GM13976 (cell line): ENCODE measurements around the gene PHACTR1.

ENCODE experiments used
- DNase-seq: peaks from one replicate; pipeline ENCODE4 v3.0.0; 2012; ENCODE audit warnings: low spot score
- in situ Hi-C: fragments of 300-500 bp; cut with MboI; formaldehyde crosslinking; loops from one replicate; pipeline ENCODE4 v1.12.0; 2022; ENCODE audit warnings: low sequenced_read_pairs, mixed read lengths, inconsistent platforms; ENCODE audit not compliant: unreplicated experiment
- TF ChIP-seq, protein P1 (sequence below): IDR thresholded peaks from 2 replicates; pipeline ENCODE4 v1.5.1; 2012; ENCODE audit warnings: borderline replicate concordance, mild to moderate bottlenecking; ENCODE audit not compliant: insufficient read depth; ENCODE audit errors: extremely low read depth, missing control alignments, control extremely low read depth

PHACTR1 gene

GRCh38 chr6:13328076-13328874 lies 611.7 kb downstream of the PHACTR1 start, which contains the start of gene TBC1D7:
Gene TBC1D7 (minus strand): TSS chr6:13328537. CDS start chr6:13326898, 1,639 bp downstream.
- DNase-seq: peak; percentile 95
- TF ChIP-seq, protein P1, sequence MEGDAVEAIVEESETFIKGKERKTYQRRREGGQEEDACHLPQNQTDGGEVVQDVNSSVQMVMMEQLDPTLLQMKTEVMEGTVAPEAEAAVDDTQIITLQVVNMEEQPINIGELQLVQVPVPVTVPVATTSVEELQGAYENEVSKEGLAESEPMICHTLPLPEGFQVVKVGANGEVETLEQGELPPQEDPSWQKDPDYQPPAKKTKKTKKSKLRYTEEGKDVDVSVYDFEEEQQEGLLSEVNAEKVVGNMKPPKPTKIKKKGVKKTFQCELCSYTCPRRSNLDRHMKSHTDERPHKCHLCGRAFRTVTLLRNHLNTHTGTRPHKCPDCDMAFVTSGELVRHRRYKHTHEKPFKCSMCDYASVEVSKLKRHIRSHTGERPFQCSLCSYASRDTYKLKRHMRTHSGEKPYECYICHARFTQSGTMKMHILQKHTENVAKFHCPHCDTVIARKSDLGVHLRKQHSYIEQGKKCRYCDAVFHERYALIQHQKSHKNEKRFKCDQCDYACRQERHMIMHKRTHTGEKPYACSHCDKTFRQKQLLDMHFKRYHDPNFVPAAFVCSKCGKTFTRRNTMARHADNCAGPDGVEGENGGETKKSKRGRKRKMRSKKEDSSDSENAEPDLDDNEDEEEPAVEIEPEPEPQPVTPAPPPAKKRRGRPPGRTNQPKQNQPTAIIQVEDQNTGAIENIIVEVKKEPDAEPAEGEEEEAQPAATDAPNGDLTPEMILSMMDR: no peak
- in situ Hi-C loops: no loop called here

DNA sequence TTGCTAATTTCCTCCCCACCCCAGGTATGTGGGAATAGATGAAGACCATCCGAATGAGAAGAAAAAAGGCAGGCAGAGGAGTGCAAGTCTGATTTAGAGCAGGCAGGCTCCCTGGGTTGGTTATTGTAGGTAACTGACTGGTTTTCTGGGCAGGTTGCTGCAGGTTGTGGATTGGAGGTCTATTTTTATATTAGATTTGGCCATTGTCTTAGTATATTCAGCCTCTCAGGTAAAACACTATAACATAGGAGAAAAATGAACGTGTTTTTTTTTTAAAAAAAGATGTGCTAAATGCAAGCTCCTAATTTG lies 612.3 kb downstream of the PHACTR1 start:
- in situ Hi-C loops: no loop called here
- DNase-seq: no peak
- TF ChIP-seq, protein P1: no peak

GRCh38 chr6:13331516-13332348 lies 615.2 kb downstream of the PHACTR1 start:
- TF ChIP-seq, protein P1: peak; percentile 47
- DNase-seq: peak; percentile 46
- in situ Hi-C loops: loop anchor here (5.0 to 10.0 kb wide), 3 partner anchors 137 to 419 kb away; no protein-coding TSS in a partner anchor

GRCh38 chr6:13332349-13332706 lies 615.8 kb downstream of the PHACTR1 start:
- in situ Hi-C loops: loop anchor here (5.0 to 10.0 kb wide), 3 partner anchors 138 to 420 kb away; no protein-coding TSS in a partner anchor
- TF ChIP-seq, protein P1: no peak
- DNase-seq: no peak

DNA sequence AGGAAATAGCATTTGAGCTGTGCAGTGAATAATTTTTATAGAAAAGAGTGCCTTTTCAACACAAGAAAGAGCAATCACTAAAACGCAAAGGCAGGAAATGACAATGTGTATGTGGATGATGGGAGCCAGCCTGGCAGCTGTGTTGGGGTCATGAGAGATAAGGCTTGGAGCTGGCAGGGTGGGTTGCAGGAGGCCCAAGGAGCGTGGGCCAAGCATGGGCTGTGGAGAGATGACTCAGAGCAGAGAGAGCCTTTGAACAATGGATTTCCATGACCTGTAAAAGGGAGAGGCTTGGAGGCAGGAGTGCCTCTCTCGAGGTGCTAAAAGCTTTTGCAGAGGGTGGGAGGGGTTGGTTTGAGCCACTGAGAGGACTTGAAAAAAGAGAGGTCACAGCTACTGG lies 618.4 kb downstream of the PHACTR1 start:
- TF ChIP-seq, protein P1: no peak
- DNase-seq: no peak
- in situ Hi-C loops: loop anchor here (5.0 to 10.0 kb wide), 3 partner anchors 140 to 423 kb away; no protein-coding TSS in a partner anchor

DNA sequence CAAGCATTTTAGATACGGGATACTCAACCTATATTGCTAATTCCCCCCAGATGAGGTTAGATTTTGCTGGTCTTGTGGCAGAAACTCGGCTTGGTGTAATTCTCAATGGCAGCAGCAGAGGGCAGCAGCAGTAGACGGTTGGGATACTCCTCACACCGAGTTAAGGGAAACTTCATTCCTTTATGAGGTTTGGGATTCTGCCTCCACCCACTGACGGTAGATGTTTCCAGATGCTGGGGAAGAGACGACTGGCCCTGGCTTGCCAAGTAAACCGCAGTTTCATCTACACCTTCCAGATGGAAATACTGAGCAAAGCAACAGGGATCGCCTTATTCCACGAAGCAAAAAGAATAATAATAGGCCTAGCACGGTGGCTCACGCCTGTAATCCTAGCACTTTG lies 620.0 kb downstream of the PHACTR1 start:
- DNase-seq: peak; percentile 69
- in situ Hi-C loops: loop anchor here (10.0 kb wide), 2 partner anchors 142 to 198 kb away; no protein-coding TSS in a partner anchor

More for the DNA sequence above, 620.0 kb downstream of the PHACTR1 start:
- TF ChIP-seq, protein P1: peak; percentile 82
